ENCODE data around the gene DRC7. TPM values are rescaled to one million over a fixed set of nuclear protein-coding genes. Genes with fewer than 3 reads are reported as not detected.

Gene DRC7
- total RNA-seq, 4 donors from 2014 or later = 0.22 to 2.1 TPM; not detected in 2

DNA sequence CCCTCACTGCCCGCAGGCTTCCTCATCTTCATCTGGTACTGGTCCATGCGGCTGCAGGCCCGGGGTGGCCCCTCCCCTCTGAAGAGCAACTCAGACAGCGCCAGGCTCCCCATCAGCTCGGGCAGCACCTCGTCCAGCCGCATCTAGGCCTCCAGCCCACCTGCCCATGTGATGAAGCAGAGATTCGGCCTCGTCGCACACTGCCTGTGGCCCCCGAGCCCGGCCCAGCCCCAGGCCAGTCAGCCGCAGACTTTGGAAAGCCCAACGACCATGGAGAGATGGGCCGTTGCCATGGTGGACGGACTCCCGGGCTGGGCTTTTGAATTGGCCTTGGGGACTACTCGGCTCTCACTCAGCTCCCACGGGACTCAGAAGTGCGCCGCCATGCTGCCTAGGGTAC, 31.2 kb upstream of the DRC7 start:
- H3K27me3 ChIP-seq = no peaks in the 10 kb centered on the region
- no peaks in the 10 kb centered on the region for H3K9me3 ChIP-seq
- no peak overlapping the region for H3K4me3 ChIP-seq
- TF ChIP-seq POLR2A (IDR thresholded peaks at IDR 0.05) (no peak), EP300 (IDR thresholded peaks at IDR 0.05) (no peak)
- TF ChIP-seq, protein P1, sequence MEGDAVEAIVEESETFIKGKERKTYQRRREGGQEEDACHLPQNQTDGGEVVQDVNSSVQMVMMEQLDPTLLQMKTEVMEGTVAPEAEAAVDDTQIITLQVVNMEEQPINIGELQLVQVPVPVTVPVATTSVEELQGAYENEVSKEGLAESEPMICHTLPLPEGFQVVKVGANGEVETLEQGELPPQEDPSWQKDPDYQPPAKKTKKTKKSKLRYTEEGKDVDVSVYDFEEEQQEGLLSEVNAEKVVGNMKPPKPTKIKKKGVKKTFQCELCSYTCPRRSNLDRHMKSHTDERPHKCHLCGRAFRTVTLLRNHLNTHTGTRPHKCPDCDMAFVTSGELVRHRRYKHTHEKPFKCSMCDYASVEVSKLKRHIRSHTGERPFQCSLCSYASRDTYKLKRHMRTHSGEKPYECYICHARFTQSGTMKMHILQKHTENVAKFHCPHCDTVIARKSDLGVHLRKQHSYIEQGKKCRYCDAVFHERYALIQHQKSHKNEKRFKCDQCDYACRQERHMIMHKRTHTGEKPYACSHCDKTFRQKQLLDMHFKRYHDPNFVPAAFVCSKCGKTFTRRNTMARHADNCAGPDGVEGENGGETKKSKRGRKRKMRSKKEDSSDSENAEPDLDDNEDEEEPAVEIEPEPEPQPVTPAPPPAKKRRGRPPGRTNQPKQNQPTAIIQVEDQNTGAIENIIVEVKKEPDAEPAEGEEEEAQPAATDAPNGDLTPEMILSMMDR (IDR thresholded peaks at IDR 0.05) = no peak
- no peaks in the 10 kb centered on the region for H3K4me1 ChIP-seq
- no peak overlapping the region for H3K27ac ChIP-seq
- 86 to 90% methylated on average over 8 to 18 of the region's 21 CpGs for WGBS, 2 donors
- H3K36me3 ChIP-seq = peaks cover 0 to 48% (median 0%) of the 10 kb centered on the region in 3 donors
- DNase-seq (ENCODE audit: low spot score in 2 of 2) = no peak

DNA sequence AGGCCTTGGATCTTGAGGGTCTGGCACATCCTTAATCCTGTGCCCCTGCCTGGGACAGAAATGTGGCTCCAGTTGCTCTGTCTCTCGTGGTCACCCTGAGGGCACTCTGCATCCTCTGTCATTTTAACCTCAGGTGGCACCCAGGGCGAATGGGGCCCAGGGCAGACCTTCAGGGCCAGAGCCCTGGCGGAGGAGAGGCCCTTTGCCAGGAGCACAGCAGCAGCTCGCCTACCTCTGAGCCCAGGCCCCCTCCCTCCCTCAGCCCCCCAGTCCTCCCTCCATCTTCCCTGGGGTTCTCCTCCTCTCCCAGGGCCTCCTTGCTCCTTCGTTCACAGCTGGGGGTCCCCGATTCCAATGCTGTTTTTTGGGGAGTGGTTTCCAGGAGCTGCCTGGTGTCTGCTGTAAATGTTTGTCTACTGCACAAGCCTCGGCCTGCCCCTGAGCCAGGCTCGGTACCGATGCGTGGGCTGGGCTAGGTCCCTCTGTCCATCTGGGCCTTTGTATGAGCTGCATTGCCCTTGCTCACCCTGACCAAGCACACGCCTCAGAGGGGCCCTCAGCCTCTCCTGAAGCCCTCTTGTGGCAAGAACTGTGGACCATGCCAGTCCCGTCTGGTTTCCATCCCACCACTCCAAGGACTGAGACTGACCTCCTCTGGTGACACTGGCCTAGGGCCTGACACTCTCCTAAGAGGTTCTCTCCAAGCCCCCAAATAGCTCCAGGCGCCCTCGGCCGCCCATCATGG, 30.5 kb upstream of the DRC7 start:
- Histone ChIP-seq H3K27me3 (no peaks in the 10 kb centered on the region), H3K27ac (no peak overlapping the region), H3K36me3 (peaks cover 0 to 44% (median 0%) of the 10 kb centered on the region in 3 donors), H3K9me3 (no peaks in the 10 kb centered on the region), H3K4me3 (no peak overlapping the region), H3K4me1 (no peaks in the 10 kb centered on the region)
- no peak for DNase-seq (ENCODE audit: low spot score in 2 of 2)
- 73 to 77% methylated on average over 15 of the region's 15 CpGs for WGBS, 2 donors
- TF ChIP-seq EP300 (IDR thresholded peaks at IDR 0.05) (no peak), POLR2A (IDR thresholded peaks at IDR 0.05) (no peak)
- TF ChIP-seq, protein P1 (IDR thresholded peaks at IDR 0.05) = no peak

DNA sequence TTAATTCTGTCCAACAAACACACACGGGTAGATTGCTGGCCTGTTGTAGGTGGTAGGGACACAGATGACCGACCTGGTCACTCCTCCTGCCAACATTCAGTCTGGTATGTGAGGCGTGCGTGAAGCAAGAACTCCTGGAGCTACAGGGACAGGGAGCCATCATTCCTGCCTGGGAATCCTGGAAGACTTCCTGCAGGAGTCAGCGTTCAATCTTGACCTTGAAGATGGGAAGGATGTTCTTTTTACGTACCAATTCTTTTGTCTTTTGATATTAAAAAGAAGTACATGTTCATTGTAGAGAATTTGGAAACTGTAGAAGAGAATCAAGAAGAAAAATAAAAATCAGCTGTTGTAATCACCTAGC, 30.0 kb upstream of the DRC7 start:
- Histone ChIP-seq H3K4me1 (no peaks in the 10 kb centered on the region), H3K36me3 (peaks cover 0 to 38% (median 0%) of the 10 kb centered on the region in 3 donors)
- WGBS, 2 donors = 88% methylated on average over 6 of the region's 6 CpGs

DNA sequence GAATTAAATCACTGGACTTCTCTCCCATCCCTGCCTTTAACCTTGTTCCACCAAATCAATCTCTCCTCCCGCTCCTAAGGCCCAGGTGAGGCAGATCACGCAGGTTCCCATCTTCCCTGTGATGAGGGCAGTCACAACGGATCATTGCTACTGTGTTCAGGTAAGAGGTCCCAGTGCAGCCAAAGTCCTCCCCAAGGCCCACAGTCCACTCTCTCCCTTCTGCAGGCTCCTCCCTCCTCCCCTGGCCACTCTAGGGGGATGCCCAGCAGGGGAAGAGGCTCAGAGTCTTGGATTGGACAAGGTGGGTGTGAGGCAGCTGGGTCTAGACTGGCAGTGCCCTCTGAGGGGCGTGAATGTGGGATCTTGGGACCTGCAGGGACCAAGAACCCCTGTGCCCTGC, 29.1 kb upstream of the DRC7 start:
- WGBS, 2 donors = 90 to 96% methylated on average over 3 to 4 of the region's 4 CpGs
- no peaks in the 10 kb centered on the region for H3K27me3 ChIP-seq

More for the DNA sequence above, 30.0 kb upstream of the DRC7 start:
- no peak for DNase-seq (ENCODE audit: low spot score in 2 of 2)
- Histone ChIP-seq H3K27me3 (no peaks in the 10 kb centered on the region), H3K4me3 (no peak overlapping the region), H3K9me3 (no peaks in the 10 kb centered on the region), H3K27ac (no peak overlapping the region)
- no peak for TF ChIP-seq EP300 (IDR thresholded peaks at IDR 0.05)
- no peak for TF ChIP-seq POLR2A (IDR thresholded peaks at IDR 0.05)
- TF ChIP-seq, protein P1 (IDR thresholded peaks at IDR 0.05) = no peak

DNA sequence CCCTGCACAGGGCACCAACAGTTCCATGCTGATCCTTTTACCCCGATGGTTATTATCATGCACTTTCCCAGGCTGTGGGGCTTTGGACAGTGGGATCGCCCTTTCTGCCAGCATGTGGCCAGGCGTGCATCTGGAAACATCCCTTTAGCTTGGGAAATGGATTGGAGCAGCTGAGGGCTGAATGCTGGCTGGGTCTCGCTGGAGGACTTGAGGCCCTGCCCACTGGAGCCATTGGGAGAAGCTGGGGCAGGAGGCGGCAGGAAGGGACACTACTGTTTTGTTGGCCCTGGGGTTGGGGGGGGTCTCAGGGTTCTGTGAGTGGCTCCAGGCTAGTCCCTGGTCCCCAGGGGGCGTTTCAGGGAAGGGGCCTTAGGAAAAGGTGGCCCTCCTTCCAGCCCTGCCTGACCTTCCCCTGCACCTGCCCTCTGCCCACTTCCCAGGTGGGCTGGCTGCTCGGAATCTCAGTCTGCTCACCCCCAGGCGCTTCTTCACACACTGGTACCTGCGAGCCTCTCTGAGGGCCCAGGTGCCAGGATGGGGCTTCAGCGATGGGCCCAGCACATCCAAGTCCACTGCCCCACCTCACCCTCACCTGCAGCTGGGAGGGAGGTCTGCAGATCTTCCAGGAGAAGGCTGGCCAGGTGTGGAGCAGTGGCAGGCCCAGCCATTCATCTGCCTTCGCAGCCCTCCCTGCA, 28.1 kb upstream of the DRC7 start:
- Histone ChIP-seq H3K27ac (no peak overlapping the region), H3K9me3 (no peaks in the 10 kb centered on the region), H3K27me3 (no peaks in the 10 kb centered on the region), H3K4me3 (no peak overlapping the region), H3K4me1 (no peaks in the 10 kb centered on the region), H3K36me3 (peaks cover 0 to 22% (median 0%) of the 10 kb centered on the region in 3 donors)
- no peak for DNase-seq (ENCODE audit: low spot score in 2 of 2)
- TF ChIP-seq, protein P1 (IDR thresholded peaks at IDR 0.05) = no peak
- TF ChIP-seq EP300 (IDR thresholded peaks at IDR 0.05) (no peak), POLR2A (IDR thresholded peaks at IDR 0.05) (no peak)
- 74 to 84% methylated on average over 9 to 10 of the region's 11 CpGs for WGBS, 2 donors

More for the DNA sequence above, 29.1 kb upstream of the DRC7 start:
- Histone ChIP-seq H3K4me1 (no peaks in the 10 kb centered on the region), H3K36me3 (peaks cover 0 to 31% (median 0%) of the 10 kb centered on the region in 3 donors), H3K9me3 (no peaks in the 10 kb centered on the region), H3K4me3 (no peak overlapping the region), H3K27ac (no peak overlapping the region)
- no peak for TF ChIP-seq EP300 (IDR thresholded peaks at IDR 0.05)
- no peak for DNase-seq (ENCODE audit: low spot score in 2 of 2)
